Erythroblast (primary cell): Measurements from ENCODE around the gene PGBD1.

Experiments
- GATA1 ChIP-seq: IDR thresholded peaks from 2 replicates; pipeline ENCODE4 v1.6.1; 2011; ENCODE audit warnings: low read depth, mild to moderate bottlenecking, control low read depth, low read length, moderate library complexity
- POLR2A ChIP-seq: IDR thresholded peaks from 2 replicates; pipeline ENCODE4 v1.6.1; 2011; ENCODE audit warnings: mild to moderate bottlenecking, low read length

GRCh38 chr6:28333599-28334018 lies 52.2 kb downstream of the PGBD1 start:
- TF ChIP-seq POLR2A (no peak), GATA1 (no peak)
